AG04449 (cell line): ENCODE results near the gene NSUN7.

Experiments used
- CTCF ChIA-PET: fragments of 350-600 bp; formaldehyde crosslinking; extraction: SDS; loops from one replicate; lab custom pipeline; 2021; ENCODE audit warnings: antibody characterized with exemption; lab: Yijun Ruan, JAX
- POLR2A ChIA-PET: fragments of 400-600, 350-600 bp; formaldehyde crosslinking; extraction: SDS; loops from one replicate; lab custom pipeline; 2020; ENCODE audit warnings: antibody characterized with exemption, inconsistent platforms; lab: Yijun Ruan, JAX
- DNase-seq: peaks from one replicate; pipeline ENCODE4 v3.0.0-alpha.2; 2010; ENCODE audit warnings: low read depth, low spot score
- H3K4me3 ChIP-seq: 2 replicates; pipeline ENCODE4 v1.5.1; 2011; ENCODE audit warnings: low read depth, mild to moderate bottlenecking, control low read depth, low read length
- TF ChIP-seq, protein P1 (sequence below): IDR thresholded peaks from one replicate; pipeline ENCODE4 v1.5.1; 2011; ENCODE audit warnings: mild to moderate bottlenecking, moderate library complexity, low read length, control low read depth, inconsistent platforms; ENCODE audit not compliant: insufficient read depth; ENCODE audit errors: missing control alignments

The NSUN7 gene

DNA sequence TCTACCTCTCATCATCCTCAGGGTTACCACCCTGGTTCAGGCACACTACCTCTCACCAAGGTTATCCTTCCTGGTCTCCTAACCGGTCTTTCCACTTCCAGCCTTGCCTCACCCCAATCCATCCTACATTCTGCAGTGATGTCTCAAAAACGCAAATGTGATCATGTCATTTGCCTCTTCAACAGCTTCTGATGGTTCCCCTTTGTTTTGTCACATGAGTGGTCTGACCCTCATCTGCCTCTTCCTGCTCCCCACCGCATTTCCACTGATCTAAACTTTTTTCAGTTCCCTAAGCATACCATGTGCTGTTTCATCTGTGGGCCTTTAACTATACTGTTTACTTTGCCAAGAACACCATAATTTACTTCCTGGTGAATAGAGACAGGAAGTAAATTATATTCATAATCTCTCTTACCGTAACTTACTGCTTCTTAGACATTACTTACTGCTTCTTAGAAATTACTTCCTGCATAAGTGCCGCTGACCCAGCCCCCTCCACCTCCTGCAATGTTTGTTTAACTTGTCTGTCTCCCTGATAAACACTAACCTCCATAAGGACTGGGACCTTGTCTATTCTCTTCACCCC, 27.1 kb upstream of the NSUN7 start:
- POLR2A ChIA-PET: no interaction called here
- CTCF ChIA-PET: no interaction called here
- DNase-seq: no peak
- TF ChIP-seq, protein P1, sequence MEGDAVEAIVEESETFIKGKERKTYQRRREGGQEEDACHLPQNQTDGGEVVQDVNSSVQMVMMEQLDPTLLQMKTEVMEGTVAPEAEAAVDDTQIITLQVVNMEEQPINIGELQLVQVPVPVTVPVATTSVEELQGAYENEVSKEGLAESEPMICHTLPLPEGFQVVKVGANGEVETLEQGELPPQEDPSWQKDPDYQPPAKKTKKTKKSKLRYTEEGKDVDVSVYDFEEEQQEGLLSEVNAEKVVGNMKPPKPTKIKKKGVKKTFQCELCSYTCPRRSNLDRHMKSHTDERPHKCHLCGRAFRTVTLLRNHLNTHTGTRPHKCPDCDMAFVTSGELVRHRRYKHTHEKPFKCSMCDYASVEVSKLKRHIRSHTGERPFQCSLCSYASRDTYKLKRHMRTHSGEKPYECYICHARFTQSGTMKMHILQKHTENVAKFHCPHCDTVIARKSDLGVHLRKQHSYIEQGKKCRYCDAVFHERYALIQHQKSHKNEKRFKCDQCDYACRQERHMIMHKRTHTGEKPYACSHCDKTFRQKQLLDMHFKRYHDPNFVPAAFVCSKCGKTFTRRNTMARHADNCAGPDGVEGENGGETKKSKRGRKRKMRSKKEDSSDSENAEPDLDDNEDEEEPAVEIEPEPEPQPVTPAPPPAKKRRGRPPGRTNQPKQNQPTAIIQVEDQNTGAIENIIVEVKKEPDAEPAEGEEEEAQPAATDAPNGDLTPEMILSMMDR: no peak
- no peak overlapping the region for H3K4me3 ChIP-seq

DNA sequence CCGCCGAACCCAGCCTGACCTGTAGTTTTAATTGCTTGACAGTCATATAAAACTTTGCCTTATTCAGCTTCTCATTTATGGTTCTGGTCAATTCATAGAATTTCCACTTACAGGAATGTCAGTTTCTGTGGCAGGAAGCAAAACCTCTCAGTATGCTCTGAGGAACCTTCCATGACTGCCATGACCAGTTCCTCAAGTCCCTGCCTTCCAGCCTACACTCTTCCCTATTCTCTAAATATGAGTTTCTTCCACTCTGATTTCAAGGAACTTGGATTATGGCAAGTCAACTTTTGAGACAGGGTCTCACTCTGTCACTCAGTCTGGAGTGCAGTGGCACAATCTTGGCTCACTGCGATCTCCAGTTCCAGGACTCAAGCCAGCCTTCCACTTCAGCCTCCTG, 26.0 kb upstream of the NSUN7 start:
- CTCF ChIA-PET: no interaction called here

DNA sequence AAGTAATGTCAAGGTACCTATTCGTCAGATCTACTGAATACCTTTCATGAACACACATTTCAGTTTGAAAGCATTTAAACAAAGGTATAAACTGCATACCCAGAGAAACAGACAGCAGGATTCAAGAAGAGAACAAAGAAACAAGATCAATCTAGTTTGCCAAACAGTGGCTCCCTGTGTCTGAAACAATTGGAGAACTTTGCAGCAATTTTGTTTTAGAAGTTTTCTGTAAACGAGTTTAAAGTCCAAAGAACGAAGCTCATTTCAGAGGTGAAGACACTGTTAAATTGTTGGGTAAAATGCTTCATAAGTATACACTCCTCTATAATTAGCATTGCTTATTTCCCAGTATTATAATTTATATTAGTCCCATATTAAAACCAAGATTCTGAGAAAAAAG, 21.4 kb upstream of the NSUN7 start:
- CTCF ChIA-PET: interaction anchor here (1.3 kb wide), 1 partner anchor 8 kb away, joined by 4 read pairs; no protein-coding TSS in a partner anchor
- H3K4me3 ChIP-seq: no peak overlapping the region
- POLR2A ChIA-PET: no interaction called here
- TF ChIP-seq, protein P1: no peak
- DNase-seq: no peak

More for the DNA sequence above, 26.0 kb upstream of the NSUN7 start:
- TF ChIP-seq, protein P1: no peak
- POLR2A ChIA-PET: no interaction called here
- no peak for DNase-seq
- no peak overlapping the region for H3K4me3 ChIP-seq

DNA sequence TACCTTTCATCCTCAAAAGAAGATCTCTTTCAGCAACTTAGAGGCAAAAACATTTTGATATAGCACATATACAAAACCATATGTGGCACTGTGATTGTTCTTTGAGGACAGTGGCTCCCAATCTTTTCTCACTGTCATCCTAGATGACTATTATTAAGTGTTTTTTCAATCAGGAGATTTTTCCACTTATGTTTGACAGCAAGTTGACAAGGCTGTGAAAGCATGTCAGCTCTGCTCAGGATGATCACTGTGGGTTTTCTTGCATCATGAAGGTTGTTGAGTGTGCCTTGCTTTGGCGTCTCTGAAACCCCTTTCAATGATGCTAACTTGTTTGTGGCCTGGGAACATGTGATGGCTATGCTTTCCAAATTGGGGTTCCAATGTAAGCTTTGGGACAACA, 20.2 kb upstream of the NSUN7 start:
- ChIA-PET POLR2A (no interaction called here), CTCF (interaction anchor here (1.1 kb wide), 1 partner anchor 195 kb away, joined by 3 read pairs; no protein-coding TSS in a partner anchor)

DNA sequence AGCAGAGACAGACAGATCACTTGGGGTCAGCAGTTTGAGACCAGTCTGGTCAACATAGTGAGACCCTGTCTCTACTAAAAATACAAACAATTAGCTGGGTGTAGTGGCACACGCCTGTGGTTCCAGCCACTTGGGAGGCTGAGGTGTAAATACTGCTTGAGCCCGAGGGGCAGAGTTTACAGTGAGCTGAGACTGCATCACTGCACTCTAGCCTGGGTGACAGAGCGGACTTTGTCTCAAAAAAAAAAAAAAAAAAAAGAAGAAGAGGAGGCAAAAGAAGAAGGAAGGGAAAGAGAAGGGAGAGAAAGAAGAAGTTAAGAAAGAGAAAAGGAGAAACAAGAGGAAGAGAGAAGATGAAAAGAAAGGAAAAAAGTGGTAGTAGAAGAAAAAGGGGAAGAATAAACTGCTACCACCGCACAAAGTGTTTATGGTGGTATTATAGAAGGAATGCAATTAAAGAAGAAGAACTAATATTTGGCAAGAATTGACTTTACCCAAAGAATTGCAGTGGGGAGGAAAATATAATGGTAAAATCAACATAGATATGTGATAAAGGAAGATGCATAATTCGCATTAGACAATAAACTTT, 19.6 kb upstream of the NSUN7 start:
- POLR2A ChIA-PET: no interaction called here
- H3K4me3 ChIP-seq: no peak overlapping the region
- TF ChIP-seq, protein P1: no peak
- CTCF ChIA-PET: interaction anchor here (1.1 kb wide), 1 partner anchor 195 kb away, joined by 3 read pairs; no protein-coding TSS in a partner anchor
- DNase-seq: no peak

More for the DNA sequence above, 20.2 kb upstream of the NSUN7 start:
- no peak for DNase-seq
- TF ChIP-seq, protein P1: no peak
- no peak overlapping the region for H3K4me3 ChIP-seq

DNA sequence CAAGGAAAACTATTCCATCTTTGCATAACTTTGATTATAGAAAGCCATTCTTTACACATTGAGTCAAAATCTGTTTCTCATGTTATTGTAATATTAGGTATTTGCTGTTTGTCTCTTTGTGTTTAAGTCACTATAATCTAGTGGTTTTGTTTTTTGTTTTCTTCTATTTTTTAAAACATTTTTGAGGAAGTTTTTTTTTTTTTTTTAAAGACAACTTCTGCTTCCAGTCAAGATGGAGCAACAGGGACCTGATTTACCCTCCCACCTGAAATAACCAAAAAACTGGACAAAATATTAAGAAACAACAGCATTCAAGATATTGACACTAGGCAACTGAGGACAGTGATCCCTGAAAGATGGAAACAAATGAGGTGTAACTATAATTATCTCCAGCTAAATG, 18.4 kb upstream of the NSUN7 start:
- no peak overlapping the region for H3K4me3 ChIP-seq
- DNase-seq: no peak
- ChIA-PET CTCF (interaction anchor here (1.4 kb wide), 1 partner anchor 166 kb away, joined by 3 read pairs; no protein-coding TSS in a partner anchor), POLR2A (no interaction called here)
- TF ChIP-seq, protein P1: no peak
